HG03095 (cell line): ENCODE measurements around the gene NCAM2.

Experiments used
- ATAC-seq: cut with Tn5 transposase; IDR thresholded peaks from one replicate; pipeline ENCODE4 v1.9.1; 2021; ENCODE audit warnings: moderate library complexity; ENCODE audit not compliant: unreplicated experiment

NCAM2 gene

GRCh38 chr21:21204366-21204996 is 206.3 kb downstream of the NCAM2 start:
- ATAC-seq, result no peak

- no peak for ATAC-seq
These were observed 207.4 kb downstream of the NCAM2 start for GRCh38 chr21:21205604-21206003.

GRCh38 chr21:21210552-21210951 is 212.3 kb downstream of the NCAM2 start:
- ATAC-seq, result no peak

- ATAC-seq, result no peak
These were observed 215.1 kb downstream of the NCAM2 start for GRCh38 chr21:21213297-21213696.

- no peak for ATAC-seq
These were observed 217.8 kb downstream of the NCAM2 start for GRCh38 chr21:21216047-21216446.

GRCh38 chr21:21226472-21226871 is 228.3 kb downstream of the NCAM2 start:
- ATAC-seq, result no peak

- no peak for ATAC-seq
These were observed 232.5 kb downstream of the NCAM2 start for GRCh38 chr21:21230672-21231071.

GRCh38 chr21:21231913-21232312 is 233.7 kb downstream of the NCAM2 start:
- ATAC-seq, result no peak

- no peak for ATAC-seq
These were observed 234.1 kb downstream of the NCAM2 start for GRCh38 chr21:21232320-21232719.

GRCh38 chr21:21233051-21233450 is 234.8 kb downstream of the NCAM2 start:
- ATAC-seq, result no peak

GRCh38 chr21:21236996-21237395 is 238.8 kb downstream of the NCAM2 start:
- no peak for ATAC-seq

- ATAC-seq, result no peak
These were observed 240.6 kb downstream of the NCAM2 start for GRCh38 chr21:21238629-21239400.

GRCh38 chr21:21241391-21241790 is 243.2 kb downstream of the NCAM2 start:
- ATAC-seq, result no peak

GRCh38 chr21:21246007-21246406 is 247.8 kb downstream of the NCAM2 start:
- no peak for ATAC-seq

GRCh38 chr21:21247424-21247823 is 249.2 kb downstream of the NCAM2 start:
- no peak for ATAC-seq

- ATAC-seq, result no peak
These were observed 263.8 kb downstream of the NCAM2 start for GRCh38 chr21:21262048-21262447.

GRCh38 chr21:21268061-21268471 is 269.9 kb downstream of the NCAM2 start:
- no peak for ATAC-seq

- no peak for ATAC-seq
These were observed 270.7 kb downstream of the NCAM2 start for GRCh38 chr21:21268885-21269284.

GRCh38 chr21:21279193-21279901 is 281.1 kb downstream of the NCAM2 start:
- no peak for ATAC-seq

GRCh38 chr21:21283810-21284209 is 285.6 kb downstream of the NCAM2 start:
- no peak for ATAC-seq

- ATAC-seq, result no peak
These were observed 288.1 kb downstream of the NCAM2 start for GRCh38 chr21:21286170-21286798.
